Epithelial cell of esophagus (primary cell): ENCODE results near the gene RAB1B.

Source experiments
- DNase-seq: peaks from one replicate; pipeline ENCODE4 v3.0.0; 2010; ENCODE audit warnings: low read depth
- H3K4me3 ChIP-seq: 2 replicates; pipeline ENCODE4 v1.5.1; 2011; ENCODE audit warnings: mild to moderate bottlenecking, low read length, control low read depth
- CTCF ChIP-seq: IDR thresholded peaks from 2 replicates; pipeline ENCODE4 v1.5.1; 2011; ENCODE audit warnings: low read depth, mild to moderate bottlenecking, low read length, control low read depth, inconsistent platforms; ENCODE audit not compliant: insufficient read depth; ENCODE audit errors: missing control alignments

RAB1B gene

GRCh38 chr11:66293352-66293751 is 24.9 kb downstream of the RAB1B start:
- no peak for TF ChIP-seq CTCF
- DNase-seq, result no peak
- no peak overlapping the region for H3K4me3 ChIP-seq

GRCh38 chr11:66293777-66294625 is 25.6 kb downstream of the RAB1B start:
- no peak overlapping the region for H3K4me3 ChIP-seq
- DNase-seq, result no peak
- no peak for TF ChIP-seq CTCF

- TF ChIP-seq CTCF, result no peak
- DNase-seq, result no peak
- no peak overlapping the region for H3K4me3 ChIP-seq
Measured at GRCh38 chr11:66294626-66295620, 26.5 kb downstream of the RAB1B start.

- H3K4me3 ChIP-seq, result no peak overlapping the region
- TF ChIP-seq CTCF, result no peak
- DNase-seq, result no peak
Measured at GRCh38 chr11:66297610-66298009, 29.2 kb downstream of the RAB1B start.

- no peak for DNase-seq
- TF ChIP-seq CTCF, result no peak
- H3K4me3 ChIP-seq, result no peak overlapping the region
Measured at GRCh38 chr11:66299186-66299585, 30.7 kb downstream of the RAB1B start.

GRCh38 chr11:66302656-66303055 is 34.2 kb downstream of the RAB1B start:
- no peak for TF ChIP-seq CTCF
- DNase-seq, result no peak
- H3K4me3 ChIP-seq, result no peak overlapping the region
